Stimulated activated CD4-positive, alpha-beta T cell treated with anti-CD3 and anti-CD28 coated beads, Interleukin-2, amount 100 ng/mL, for 4 hours (primary cell): ENCODE measurements around the gene GEMIN5.
"Not testable (repeated sequence)": the region's sequence is repeated elsewhere in the genome, so short reads cannot be mapped to it uniquely, and the experiment has no call there.

ENCODE experiments used
- DNase-seq: peaks from one replicate; pipeline ENCODE4 v3.0.0-alpha.2; 2020; ENCODE audit warnings: low read depth

GEMIN5 gene

GRCh38 chr5:154944716-154945115, 6.7 kb upstream of the GEMIN5 start:
- DNase-seq: no peak

- DNase-seq: no peak
Measured at GRCh38 chr5:154943527-154943926, 5.5 kb upstream of the GEMIN5 start.

- peak; percentile 92 for DNase-seq
Measured at GRCh38 chr5:154940772-154941620, 3.0 kb upstream of the GEMIN5 start, which contains the start of gene MRPL22. MRPL22 (plus strand) TSS chr5:154941073; CDS start chr5:154941111, 38 bp downstream.

GRCh38 chr5:154940375-154940771, 2.4 kb upstream of the GEMIN5 start:
- no peak for DNase-seq

GRCh38 chr5:154939387-154939786, 1.4 kb upstream of the GEMIN5 start:
- not testable (repeated sequence) for DNase-seq

- no peak for DNase-seq
Measured at GRCh38 chr5:154937186-154937717, 759 bp downstream of the GEMIN5 start.

GRCh38 chr5:154934881-154935280, 3.1 kb downstream of the GEMIN5 start:
- no peak for DNase-seq

- DNase-seq: no peak
Measured at GRCh38 chr5:154933537-154933936, 4.5 kb downstream of the GEMIN5 start.

- DNase-seq: no peak
Measured at GRCh38 chr5:154923441-154924430, 14.3 kb downstream of the GEMIN5 start.

GRCh38 chr5:154917757-154918156, 20.3 kb downstream of the GEMIN5 start:
- DNase-seq: no peak

- no peak for DNase-seq
Measured at GRCh38 chr5:154916874-154917273, 21.1 kb downstream of the GEMIN5 start.

- not testable (repeated sequence) for DNase-seq
Measured at GRCh38 chr5:154905601-154906000, 32.4 kb downstream of the GEMIN5 start.

- no peak for DNase-seq
Measured at GRCh38 chr5:154901913-154902312, 36.1 kb downstream of the GEMIN5 start.

GRCh38 chr5:154901276-154901675, 36.7 kb downstream of the GEMIN5 start:
- DNase-seq: no peak

GRCh38 chr5:154900066-154900465, 37.9 kb downstream of the GEMIN5 start:
- DNase-seq: no peak

- no peak for DNase-seq
Measured at GRCh38 chr5:154899151-154899816, 38.7 kb downstream of the GEMIN5 start.

- DNase-seq: no peak
Measured at GRCh38 chr5:154898210-154898609, 39.8 kb downstream of the GEMIN5 start.

GRCh38 chr5:154896562-154897165, 41.3 kb downstream of the GEMIN5 start:
- no peak for DNase-seq

GRCh38 chr5:154895606-154896561, 42.1 kb downstream of the GEMIN5 start:
- no peak for DNase-seq

- DNase-seq: no peak
Measured at GRCh38 chr5:154893381-154893780, 44.6 kb downstream of the GEMIN5 start.
